ENCODE results near the gene IQSEC1.

DNA sequence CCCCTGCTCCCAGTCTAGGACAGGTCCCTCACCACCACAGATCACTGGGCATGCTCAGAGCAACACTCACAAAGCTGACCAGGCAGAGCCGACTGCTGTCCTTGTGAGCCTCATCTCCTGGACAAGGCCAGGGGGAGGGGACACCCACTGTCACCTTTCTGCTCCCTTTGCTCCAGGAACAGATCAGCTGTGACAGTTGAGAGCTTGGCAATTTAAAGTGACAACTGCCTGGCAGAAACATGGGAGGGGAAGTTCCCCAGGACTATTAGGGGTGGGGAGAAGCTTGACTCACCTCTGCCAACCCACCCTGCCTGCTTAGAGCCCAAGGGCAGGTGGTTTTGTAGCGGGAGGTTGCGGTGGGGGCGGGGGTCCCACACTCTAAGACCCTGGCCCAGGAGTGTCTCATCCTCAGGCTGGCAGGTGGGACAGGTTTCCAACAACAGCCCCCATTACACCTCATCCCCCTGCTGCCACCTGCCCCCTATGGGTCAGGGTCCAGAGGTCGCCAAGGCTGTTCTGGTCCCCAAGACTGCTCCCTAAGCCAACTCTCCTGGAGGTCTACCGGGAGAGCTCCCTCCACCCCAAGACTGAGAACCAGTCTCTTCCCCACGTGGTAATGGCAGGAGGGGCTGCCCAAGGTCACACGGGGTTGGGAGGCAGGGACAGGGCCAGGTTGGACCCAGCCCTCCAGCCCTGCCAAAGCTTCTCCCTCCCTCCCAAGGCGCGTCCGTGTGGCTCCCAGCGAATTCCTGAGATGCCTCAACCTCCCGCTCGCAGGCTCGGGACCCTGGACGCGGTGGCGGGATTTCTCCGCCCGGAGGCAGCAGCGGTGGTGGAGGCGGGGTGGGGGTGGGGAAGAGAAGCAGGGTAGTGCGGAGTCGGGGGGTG lies 80.4 kb downstream of the IQSEC1 start:
- TF ChIP-seq, protein P1, sequence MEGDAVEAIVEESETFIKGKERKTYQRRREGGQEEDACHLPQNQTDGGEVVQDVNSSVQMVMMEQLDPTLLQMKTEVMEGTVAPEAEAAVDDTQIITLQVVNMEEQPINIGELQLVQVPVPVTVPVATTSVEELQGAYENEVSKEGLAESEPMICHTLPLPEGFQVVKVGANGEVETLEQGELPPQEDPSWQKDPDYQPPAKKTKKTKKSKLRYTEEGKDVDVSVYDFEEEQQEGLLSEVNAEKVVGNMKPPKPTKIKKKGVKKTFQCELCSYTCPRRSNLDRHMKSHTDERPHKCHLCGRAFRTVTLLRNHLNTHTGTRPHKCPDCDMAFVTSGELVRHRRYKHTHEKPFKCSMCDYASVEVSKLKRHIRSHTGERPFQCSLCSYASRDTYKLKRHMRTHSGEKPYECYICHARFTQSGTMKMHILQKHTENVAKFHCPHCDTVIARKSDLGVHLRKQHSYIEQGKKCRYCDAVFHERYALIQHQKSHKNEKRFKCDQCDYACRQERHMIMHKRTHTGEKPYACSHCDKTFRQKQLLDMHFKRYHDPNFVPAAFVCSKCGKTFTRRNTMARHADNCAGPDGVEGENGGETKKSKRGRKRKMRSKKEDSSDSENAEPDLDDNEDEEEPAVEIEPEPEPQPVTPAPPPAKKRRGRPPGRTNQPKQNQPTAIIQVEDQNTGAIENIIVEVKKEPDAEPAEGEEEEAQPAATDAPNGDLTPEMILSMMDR (optimal IDR thresholded peaks at IDR 0.05 in 1 of 3, IDR thresholded peaks at IDR 0.05 in 1 of 3, conservative IDR thresholded peaks at IDR 0.05 in 1 of 3; ENCODE audit: extremely low read depth in 1 of 3, insufficient read depth in 2 of 3, low read length in 3 of 3): no peak
- peak; percentile 82 for TF ChIP-seq EZH2 (IDR thresholded peaks at IDR 0.05; ENCODE audit: low read length)
